Chondrocyte (in vitro differentiated cells): Measurements from ENCODE around the gene BORCS5. TPM values are rescaled to one million over a fixed set of nuclear protein-coding genes. Genes with fewer than 3 reads are reported as not detected.

ENCODE experiments used
- DNase-seq: peaks from one replicate; pipeline ENCODE4 v3.0.0; 2021; ENCODE audit warnings: mixed read lengths, low spot score
- H3K27ac Mint-ChIP-seq: one replicate; pipeline ENCODE4 v1.8.0; 2021; ENCODE audit warnings: mild to moderate bottlenecking, moderate library complexity, mixed read lengths; ENCODE audit not compliant: unreplicated experiment
- H3K27me3 Mint-ChIP-seq: 2 replicates; pipeline ENCODE4 v1.8.0; 2021; ENCODE audit warnings: low read depth, mixed read lengths
- H3K36me3 Mint-ChIP-seq: 2 replicates; pipeline ENCODE4 v1.8.0; 2021; ENCODE audit warnings: low read depth, mixed read lengths
- H3K4me1 Mint-ChIP-seq: 2 replicates; pipeline ENCODE4 v1.8.0; 2021; ENCODE audit warnings: low read depth, mild to moderate bottlenecking, mixed read lengths
- H3K4me3 Mint-ChIP-seq: one replicate; pipeline ENCODE4 v1.8.0; 2021; ENCODE audit warnings: mild to moderate bottlenecking, moderate library complexity, mixed read lengths; ENCODE audit not compliant: unreplicated experiment
- H3K9me3 Mint-ChIP-seq: 2 replicates; pipeline ENCODE4 v1.8.0; 2021; ENCODE audit warnings: low read depth, mixed read lengths
- total RNA-seq: library from RNA; stranded (reverse); gene quantifications from 3 replicates; pipeline ENCODE4 v1.2.1, GENCODE V29; 2021
- TF ChIP-seq, protein P1 (sequence below): fragments of 200-600 bp; sonication (generic); IDR thresholded peaks from 2 replicates; pipeline ENCODE4 v1.5.0; 2021; ENCODE audit warnings: antibody characterized with exemption, mild to moderate bottlenecking, moderate library complexity

Gene BORCS5
- total RNA-seq, 1 donor from 2014 or later, result 11.3 TPM

DNA sequence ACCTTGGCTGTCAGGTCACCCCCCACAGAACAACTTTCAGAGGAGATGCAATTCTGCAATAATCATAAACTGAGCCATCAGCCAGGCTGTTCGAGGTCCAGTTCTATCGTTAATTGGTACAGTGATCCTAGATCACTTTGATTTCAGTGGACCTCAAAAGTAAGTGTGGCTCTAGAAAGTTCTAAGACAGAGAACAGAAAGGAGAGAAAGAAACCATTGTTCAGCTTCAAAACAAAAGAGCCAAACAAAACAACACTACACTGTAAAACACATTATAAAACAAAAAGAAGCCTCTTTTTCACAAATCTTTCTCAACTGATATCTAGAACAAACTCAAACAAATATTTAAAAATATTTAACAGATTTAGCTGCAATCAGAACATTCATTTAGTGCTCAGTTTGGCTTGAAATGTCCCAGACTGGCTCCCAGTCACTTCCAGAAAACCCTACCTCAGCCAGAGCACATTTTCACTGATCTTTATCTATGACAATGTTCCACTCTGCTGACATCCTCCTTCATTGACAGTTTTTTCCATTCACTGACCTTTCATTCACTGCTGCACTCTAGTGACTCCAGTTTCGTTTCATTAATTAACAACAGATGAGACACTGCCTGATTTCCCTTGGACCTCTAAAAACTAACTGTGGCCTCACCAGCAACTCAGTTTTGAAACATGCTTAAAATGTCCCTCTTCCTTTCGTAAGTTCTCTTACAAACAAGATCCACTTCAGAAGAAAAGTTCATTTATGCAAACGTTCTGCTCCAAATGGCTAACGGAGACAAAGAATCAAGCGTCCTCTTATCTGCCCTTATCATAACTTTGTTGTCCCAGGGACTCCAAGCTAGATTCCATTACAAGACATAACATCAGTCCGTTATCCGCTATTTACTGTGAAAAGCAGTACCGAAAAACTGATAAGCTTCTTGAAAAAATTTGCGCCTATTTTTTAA is 148.9 kb downstream of the BORCS5 start:
- Mint-ChIP-seq H3K4me3 (no peak overlapping the region), H3K4me1 (peaks cover 30% of the 10 kb centered on the region), H3K9me3 (no peaks in the 10 kb centered on the region), H3K36me3 (no peaks in the 10 kb centered on the region), H3K27me3 (no peaks in the 10 kb centered on the region), H3K27ac (peak overlapping the region; percentile 42)
- TF ChIP-seq, protein P1, sequence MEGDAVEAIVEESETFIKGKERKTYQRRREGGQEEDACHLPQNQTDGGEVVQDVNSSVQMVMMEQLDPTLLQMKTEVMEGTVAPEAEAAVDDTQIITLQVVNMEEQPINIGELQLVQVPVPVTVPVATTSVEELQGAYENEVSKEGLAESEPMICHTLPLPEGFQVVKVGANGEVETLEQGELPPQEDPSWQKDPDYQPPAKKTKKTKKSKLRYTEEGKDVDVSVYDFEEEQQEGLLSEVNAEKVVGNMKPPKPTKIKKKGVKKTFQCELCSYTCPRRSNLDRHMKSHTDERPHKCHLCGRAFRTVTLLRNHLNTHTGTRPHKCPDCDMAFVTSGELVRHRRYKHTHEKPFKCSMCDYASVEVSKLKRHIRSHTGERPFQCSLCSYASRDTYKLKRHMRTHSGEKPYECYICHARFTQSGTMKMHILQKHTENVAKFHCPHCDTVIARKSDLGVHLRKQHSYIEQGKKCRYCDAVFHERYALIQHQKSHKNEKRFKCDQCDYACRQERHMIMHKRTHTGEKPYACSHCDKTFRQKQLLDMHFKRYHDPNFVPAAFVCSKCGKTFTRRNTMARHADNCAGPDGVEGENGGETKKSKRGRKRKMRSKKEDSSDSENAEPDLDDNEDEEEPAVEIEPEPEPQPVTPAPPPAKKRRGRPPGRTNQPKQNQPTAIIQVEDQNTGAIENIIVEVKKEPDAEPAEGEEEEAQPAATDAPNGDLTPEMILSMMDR, result no peak
- DNase-seq, result no peak

DNA sequence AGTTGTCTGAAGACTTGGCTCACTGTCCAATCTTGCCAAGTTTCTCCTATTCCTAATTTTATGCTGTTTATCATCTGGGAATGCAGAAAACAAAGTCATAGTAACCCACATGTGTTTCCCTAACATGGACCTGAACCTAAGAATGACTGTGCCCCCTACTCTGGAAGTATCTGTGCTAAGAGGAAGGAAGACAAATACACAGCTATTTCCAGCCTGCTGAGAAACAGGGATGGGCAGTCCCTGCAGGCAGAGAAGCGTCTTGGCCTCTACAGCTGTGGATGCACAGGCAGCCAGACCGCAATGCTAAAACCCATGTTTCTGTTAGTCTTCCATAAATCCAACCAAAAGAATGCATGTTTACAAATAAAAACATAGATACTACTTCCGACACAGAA is 149.6 kb downstream of the BORCS5 start:
- H3K27ac Mint-ChIP-seq, result peak overlapping the region; percentile 46
- H3K27me3 Mint-ChIP-seq, result no peaks in the 10 kb centered on the region
- H3K36me3 Mint-ChIP-seq, result no peaks in the 10 kb centered on the region
- TF ChIP-seq, protein P1, result no peak
- peaks cover 30% of the 10 kb centered on the region for H3K4me1 Mint-ChIP-seq
- no peak for DNase-seq
- no peak overlapping the region for H3K4me3 Mint-ChIP-seq
- H3K9me3 Mint-ChIP-seq, result no peaks in the 10 kb centered on the region

DNA sequence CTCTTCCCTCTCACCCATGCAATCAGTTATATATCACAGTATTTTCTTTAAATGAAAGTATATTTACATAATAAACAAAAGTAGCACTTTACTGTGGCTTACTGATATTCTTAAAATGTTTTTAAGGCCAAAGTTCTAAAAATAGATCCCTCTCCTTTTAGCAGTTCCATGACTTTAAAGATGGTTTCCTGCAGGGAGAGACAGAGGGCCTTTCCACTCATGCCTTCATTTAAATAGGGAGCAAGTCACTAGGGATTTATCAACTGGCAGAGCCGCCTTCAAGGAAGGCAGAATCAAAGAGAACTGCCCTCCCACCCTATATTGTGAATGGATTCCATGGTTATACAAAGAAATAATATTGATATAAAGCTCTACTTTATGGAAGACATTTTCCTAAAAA is 150.2 kb downstream of the BORCS5 start:
- peak overlapping the region; percentile 46 for H3K27ac Mint-ChIP-seq
- TF ChIP-seq, protein P1, result peak; percentile 33

DNA sequence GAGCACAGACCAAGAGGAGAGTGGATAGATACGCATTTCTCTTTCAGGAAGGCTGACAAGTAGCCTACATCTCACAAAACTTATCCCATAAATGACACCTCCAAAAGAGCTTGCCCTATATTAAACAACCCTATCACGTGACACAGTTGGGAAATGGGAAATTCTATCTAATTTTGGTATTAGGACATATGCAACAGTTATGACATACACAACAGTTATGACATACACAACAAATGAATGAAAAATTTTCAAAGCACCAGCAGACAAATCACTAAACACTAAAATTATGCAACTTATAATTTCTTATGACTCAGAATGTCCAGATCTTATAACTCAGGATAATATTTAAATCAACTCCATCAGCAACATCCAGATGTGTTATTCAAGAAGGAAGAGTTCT is 151.7 kb downstream of the BORCS5 start:
- no peak overlapping the region for H3K4me3 Mint-ChIP-seq
- H3K27me3 Mint-ChIP-seq, result no peaks in the 10 kb centered on the region
- H3K9me3 Mint-ChIP-seq, result no peaks in the 10 kb centered on the region
- TF ChIP-seq, protein P1, result no peak
- no peaks in the 10 kb centered on the region for H3K36me3 Mint-ChIP-seq
- DNase-seq, result no peak
- peaks cover 30% of the 10 kb centered on the region for H3K4me1 Mint-ChIP-seq
- H3K27ac Mint-ChIP-seq, result no peak overlapping the region

More for the DNA sequence above, 150.2 kb downstream of the BORCS5 start:
- Mint-ChIP-seq H3K9me3 (no peaks in the 10 kb centered on the region), H3K36me3 (no peaks in the 10 kb centered on the region), H3K4me1 (peaks cover 30% of the 10 kb centered on the region), H3K4me3 (no peak overlapping the region), H3K27me3 (no peaks in the 10 kb centered on the region)
- DNase-seq, result no peak

DNA sequence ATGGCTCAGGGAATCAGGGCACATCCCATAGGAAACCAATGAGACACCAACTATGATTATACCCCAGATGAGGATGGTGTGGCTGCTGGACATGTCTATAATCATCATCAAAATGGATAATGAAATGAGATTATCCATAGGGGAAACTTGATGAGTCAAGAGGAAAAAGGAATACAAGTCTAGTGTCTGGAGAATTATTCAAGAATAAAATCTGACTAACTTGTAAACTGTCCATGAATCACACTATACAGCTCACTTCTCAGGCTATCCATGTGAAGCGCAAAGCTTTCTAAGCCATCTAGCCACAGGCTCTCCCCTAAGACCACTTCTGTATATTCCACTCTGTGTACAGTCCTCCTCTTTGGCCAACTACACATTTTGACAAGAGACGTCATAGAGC is 153.3 kb downstream of the BORCS5 start:
- Mint-ChIP-seq H3K9me3 (no peaks in the 10 kb centered on the region), H3K4me1 (peaks cover 30% of the 10 kb centered on the region), H3K27ac (no peak overlapping the region), H3K4me3 (no peak overlapping the region), H3K27me3 (no peaks in the 10 kb centered on the region), H3K36me3 (no peaks in the 10 kb centered on the region)
- TF ChIP-seq, protein P1, result no peak
- no peak for DNase-seq
